WTC11 (cell line): ENCODE measurements around the gene CAMTA1. TPM values are rescaled to one million over a fixed set of nuclear protein-coding genes. Genes with fewer than 3 reads are reported as not detected.

Source experiments
- ATAC-seq: fragments of 200-7000 bp; cut with Tn5 transposase; 2 replicates; pipeline ENCODE4 v1.10.0; 2021; ENCODE audit warnings: mild to moderate bottlenecking, moderate library complexity
- CTCF ChIA-PET: fragments of 300-600 bp; sonication (Branson Sonifier 250); formaldehyde crosslinking; loops from one replicate; lab custom pipeline; 2021; ENCODE audit warnings: antibody characterized with exemption; lab: Charles Lee
- POLR2A ChIA-PET: fragments of 350-600 bp; sonication (Branson Sonifier 250); formaldehyde crosslinking; loops from one replicate; lab custom pipeline; 2021; ENCODE audit warnings: antibody characterized with exemption; lab: Charles Lee
- DNase-seq: peaks from one replicate; pipeline ENCODE4 v3.0.0; 2021; ENCODE audit warnings: low spot score
- H3K27ac Mint-ChIP-seq: 2 replicates; pipeline ENCODE4 v1.8.0; 2021; ENCODE audit warnings: mixed read lengths
- H3K27me3 Mint-ChIP-seq: 2 replicates; pipeline ENCODE4 v1.8.0; 2021; ENCODE audit warnings: low read depth, mild to moderate bottlenecking, moderate library complexity, mixed read lengths
- H3K36me3 Mint-ChIP-seq: 2 replicates; pipeline ENCODE4 v1.8.0; 2021; ENCODE audit warnings: mixed read lengths
- H3K4me1 Mint-ChIP-seq: 2 replicates; pipeline ENCODE4 v1.8.0; 2022; ENCODE audit warnings: mixed read lengths
- H3K4me3 Mint-ChIP-seq: 2 replicates; pipeline ENCODE4 v1.8.0; 2021; ENCODE audit warnings: mild to moderate bottlenecking, moderate library complexity, mixed read lengths
- H3K9me3 Mint-ChIP-seq: 2 replicates; pipeline ENCODE4 v1.8.0; 2021; ENCODE audit warnings: mixed read lengths
- ATF1 ChIP-seq: sonication (generic); formaldehyde crosslinking; IDR thresholded peaks from 2 replicates; pipeline ENCODE4 v1.8.1; 2023; ENCODE audit warnings: mild to moderate bottlenecking, moderate library complexity, missing genetic modification reagents
- CREB1 ChIP-seq: sonication (generic); formaldehyde crosslinking; IDR thresholded peaks from 2 replicates; pipeline ENCODE4 v1.8.0; 2023; ENCODE audit warnings: mild to moderate bottlenecking, missing genetic modification reagents
- FOXK1 ChIP-seq: sonication (generic); formaldehyde crosslinking; IDR thresholded peaks from 2 replicates; pipeline ENCODE4 v1.8.0; 2022; ENCODE audit warnings: mild to moderate bottlenecking, moderate library complexity, missing genetic modification reagents
- GABPB1 ChIP-seq: sonication (generic); formaldehyde crosslinking; IDR thresholded peaks from 2 replicates; pipeline ENCODE4 v1.8.1; 2023; ENCODE audit warnings: mild to moderate bottlenecking, missing genetic modification reagents
- JAZF1 ChIP-seq: fragments of 250-450 bp; sonication (Bioruptor Pico); IDR thresholded peaks from 2 replicates; pipeline ENCODE4 v1.9.0; 2021; ENCODE audit warnings: moderate library complexity, mild to moderate bottlenecking, inconsistent platforms
- MYBL2 ChIP-seq: sonication (generic); formaldehyde crosslinking; IDR thresholded peaks from 2 replicates; pipeline ENCODE4 v1.8.1; 2023; ENCODE audit warnings: mild to moderate bottlenecking, moderate library complexity, missing genetic modification reagents
- NR1H2 ChIP-seq: sonication (generic); formaldehyde crosslinking; IDR thresholded peaks from 2 replicates; pipeline ENCODE4 v1.9.0; 2021; ENCODE audit warnings: mild to moderate bottlenecking, moderate library complexity, missing genetic modification reagents
- NR3C1 ChIP-seq: sonication (generic); formaldehyde crosslinking; conservative IDR thresholded peaks from 2 replicates; pipeline ENCODE4 v1.8.1; 2023; ENCODE audit warnings: low read depth, mild to moderate bottlenecking, missing genetic modification reagents
- PREB ChIP-seq: sonication (generic); formaldehyde crosslinking; IDR thresholded peaks from 2 replicates; pipeline ENCODE4 v1.8.1; 2022; ENCODE audit warnings: mild to moderate bottlenecking, missing genetic modification reagents, moderate library complexity, borderline replicate concordance
- SOX15 ChIP-seq: fragments of 250-450 bp; sonication (Bioruptor Pico); IDR thresholded peaks from 2 replicates; pipeline ENCODE4 v1.9.0; 2021; ENCODE audit warnings: mild to moderate bottlenecking
- SP1 ChIP-seq: sonication (generic); formaldehyde crosslinking; conservative IDR thresholded peaks from 2 replicates; pipeline ENCODE4 v1.8.1; 2022; ENCODE audit warnings: missing genetic modification reagents
- TEAD4 ChIP-seq: sonication (generic); formaldehyde crosslinking; IDR thresholded peaks from 2 replicates; pipeline ENCODE4 v1.8.0; 2022; ENCODE audit warnings: mild to moderate bottlenecking, missing genetic modification reagents
- ZNF317 ChIP-seq: sonication (generic); formaldehyde crosslinking; IDR thresholded peaks from 2 replicates; pipeline ENCODE4 v1.8.1; 2023; ENCODE audit warnings: low read depth, mild to moderate bottlenecking, moderate library complexity, missing genetic modification reagents, borderline replicate concordance
- total RNA-seq: library from RNA; stranded (reverse); gene quantifications from 3 replicates; pipeline ENCODE4 v1.2.3, GENCODE V29; 2021
- TF ChIP-seq, protein P1 (sequence below): sonication (generic); formaldehyde crosslinking; IDR thresholded peaks from 2 replicates; pipeline ENCODE4 v1.8.0; 2023; ENCODE audit warnings: mild to moderate bottlenecking, missing genetic modification reagents

The CAMTA1 gene
- total RNA-seq, 1 experiment from 2014 or later: 86.4 TPM

DNA sequence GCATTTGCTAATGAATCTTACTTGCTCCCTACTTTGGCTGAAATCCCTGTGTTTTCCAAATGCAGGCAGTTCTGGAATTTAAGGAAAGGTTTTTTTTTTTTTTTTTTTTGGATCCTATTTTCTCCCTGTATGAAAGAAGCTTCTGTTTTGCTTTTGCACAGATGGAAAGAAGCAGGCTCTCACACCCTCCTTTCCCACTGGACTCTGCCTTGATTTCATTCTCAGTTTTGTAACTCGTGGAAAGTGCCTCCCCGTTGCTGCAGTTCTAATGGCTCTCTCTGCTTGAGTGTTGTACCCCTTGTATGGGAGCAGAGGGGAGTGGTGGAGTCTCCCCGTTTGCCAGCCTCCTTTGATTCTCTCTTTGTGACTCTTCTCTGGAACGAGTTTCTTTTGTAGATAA is 291.9 kb downstream of the CAMTA1 start:
- no peak for DNase-seq
- peaks cover 28% of the 10 kb centered on the region for H3K9me3 Mint-ChIP-seq
- peaks cover 7% of the 10 kb centered on the region; the same call in 1 of the 2 replicates for H3K27me3 Mint-ChIP-seq
- H3K36me3 Mint-ChIP-seq: peaks cover 11% of the 10 kb centered on the region
- H3K27ac Mint-ChIP-seq: no peak overlapping the region
- TF ChIP-seq TEAD4 (CRISPR knock-in tag) (no peak), ATF1 (CRISPR knock-in tag) (no peak), SP1 (CRISPR knock-in tag) (no peak), GABPB1 (no peak), SOX15 (CRISPR knock-in tag) (no peak)
- TF ChIP-seq, all 79 proteins: peak for 0
- H3K4me3 Mint-ChIP-seq: no peak overlapping the region
- no peaks in the 10 kb centered on the region for H3K4me1 Mint-ChIP-seq
- POLR2A ChIA-PET: no interaction called here
- CTCF ChIA-PET: interaction anchor here (0.6 kb wide), 3 partner anchors 77 to 474 kb away, joined by 4 to 5 read pairs (median 4); no protein-coding TSS in a partner anchor
- ATAC-seq: no peak

DNA sequence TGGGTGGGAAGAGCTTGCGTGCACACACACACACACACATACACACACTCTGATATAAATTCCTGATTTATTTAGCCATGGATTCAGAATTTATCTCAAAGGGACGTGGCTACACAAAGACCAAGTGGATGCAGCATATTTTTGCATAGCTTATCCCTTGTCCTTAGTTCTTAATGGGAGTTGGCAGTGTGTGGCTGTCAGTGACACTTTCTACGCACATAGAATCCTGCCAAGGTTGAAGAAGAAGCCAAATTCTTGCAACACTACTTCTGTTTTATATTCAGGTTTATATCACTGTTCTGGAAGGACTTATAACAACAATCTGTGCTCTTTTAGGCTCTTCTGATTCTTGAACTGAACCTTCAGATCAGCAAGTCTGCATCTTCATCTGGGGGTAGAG is 292.7 kb downstream of the CAMTA1 start:
- TF ChIP-seq JAZF1 (CRISPR knock-in tag) (no peak), PREB (no peak), MYBL2 (CRISPR knock-in tag) (no peak), CREB1 (CRISPR knock-in tag) (no peak), FOXK1 (CRISPR knock-in tag) (no peak)
- TF ChIP-seq, protein P1, sequence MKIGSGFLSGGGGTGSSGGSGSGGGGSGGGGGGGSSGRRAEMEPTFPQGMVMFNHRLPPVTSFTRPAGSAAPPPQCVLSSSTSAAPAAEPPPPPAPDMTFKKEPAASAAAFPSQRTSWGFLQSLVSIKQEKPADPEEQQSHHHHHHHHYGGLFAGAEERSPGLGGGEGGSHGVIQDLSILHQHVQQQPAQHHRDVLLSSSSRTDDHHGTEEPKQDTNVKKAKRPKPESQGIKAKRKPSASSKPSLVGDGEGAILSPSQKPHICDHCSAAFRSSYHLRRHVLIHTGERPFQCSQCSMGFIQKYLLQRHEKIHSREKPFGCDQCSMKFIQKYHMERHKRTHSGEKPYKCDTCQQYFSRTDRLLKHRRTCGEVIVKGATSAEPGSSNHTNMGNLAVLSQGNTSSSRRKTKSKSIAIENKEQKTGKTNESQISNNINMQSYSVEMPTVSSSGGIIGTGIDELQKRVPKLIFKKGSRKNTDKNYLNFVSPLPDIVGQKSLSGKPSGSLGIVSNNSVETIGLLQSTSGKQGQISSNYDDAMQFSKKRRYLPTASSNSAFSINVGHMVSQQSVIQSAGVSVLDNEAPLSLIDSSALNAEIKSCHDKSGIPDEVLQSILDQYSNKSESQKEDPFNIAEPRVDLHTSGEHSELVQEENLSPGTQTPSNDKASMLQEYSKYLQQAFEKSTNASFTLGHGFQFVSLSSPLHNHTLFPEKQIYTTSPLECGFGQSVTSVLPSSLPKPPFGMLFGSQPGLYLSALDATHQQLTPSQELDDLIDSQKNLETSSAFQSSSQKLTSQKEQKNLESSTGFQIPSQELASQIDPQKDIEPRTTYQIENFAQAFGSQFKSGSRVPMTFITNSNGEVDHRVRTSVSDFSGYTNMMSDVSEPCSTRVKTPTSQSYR (CRISPR knock-in tag): no peak
- ATAC-seq (no peak), DNase-seq (no peak)
- H3K9me3 Mint-ChIP-seq: peaks cover 28% of the 10 kb centered on the region
- H3K27me3 Mint-ChIP-seq: peaks cover 7% of the 10 kb centered on the region; the same call in 1 of the 2 replicates
- peaks cover 11% of the 10 kb centered on the region for H3K36me3 Mint-ChIP-seq
- no peaks in the 10 kb centered on the region for H3K4me1 Mint-ChIP-seq
- no peak overlapping the region for H3K27ac Mint-ChIP-seq
- ChIA-PET POLR2A (no interaction called here), CTCF (interaction anchor here (1.1 to 3.3 kb wide), 2 partner anchors 8 to 35 kb away, joined by 4 to 14 read pairs; no protein-coding TSS in a partner anchor)
- no peak overlapping the region for H3K4me3 Mint-ChIP-seq

GRCh38 chr1:7079637-7080036 is 294.4 kb downstream of the CAMTA1 start:
- DNase-seq (no peak), ATAC-seq (no peak)
- H3K27me3 Mint-ChIP-seq: peaks cover 2% of the 10 kb centered on the region; the same call in 1 of the 2 replicates
- peak; percentile 99 for TF ChIP-seq ZNF317 (CRISPR knock-in tag)
- no peak for TF ChIP-seq NR3C1
- ChIA-PET POLR2A (no interaction called here), CTCF (interaction anchor here (0.9 to 3.3 kb wide), 3 partner anchors 10 to 128 kb away, joined by 4 to 14 read pairs (median 6); no protein-coding TSS in a partner anchor)
- peaks cover 28% of the 10 kb centered on the region for H3K9me3 Mint-ChIP-seq
- H3K36me3 Mint-ChIP-seq: peaks cover 11% of the 10 kb centered on the region
- no peaks in the 10 kb centered on the region for H3K4me1 Mint-ChIP-seq
- H3K27ac Mint-ChIP-seq: no peak overlapping the region
- no peak overlapping the region for H3K4me3 Mint-ChIP-seq

- Mint-ChIP-seq H3K4me3 (no peak overlapping the region), H3K4me1 (no peaks in the 10 kb centered on the region), H3K36me3 (peaks cover 5% of the 10 kb centered on the region), H3K27ac (no peak overlapping the region), H3K9me3 (peaks cover 15% of the 10 kb centered on the region), H3K27me3 (no peaks in the 10 kb centered on the region; the same call in 1 of the 2 replicates)
- peak; percentile 97 for ATAC-seq
- peak; percentile 43 for DNase-seq
- TF ChIP-seq NR1H2 (CRISPR knock-in tag): no peak
- ChIA-PET CTCF (interaction anchor here (0.5 to 2.5 kb wide), 23 partner anchors 9 to 563 kb away, joined by 3 to 37 read pairs (median 4); no protein-coding TSS in a partner anchor), POLR2A (no interaction called here)
Observed at GRCh38 chr1:7084232-7084894, 299.1 kb downstream of the CAMTA1 start.
